LNCaP clone FGC (cell line): ENCODE results near the gene RPS27L.

ENCODE experiments used
- DNase-seq: peaks from one replicate; pipeline ENCODE4 v3.0.0-alpha.2; 2011; ENCODE audit warnings: low read depth
- H3K4me3 ChIP-seq: 2 replicates; pipeline ENCODE4 v1.5.1; 2011; ENCODE audit warnings: mild to moderate bottlenecking, low read depth, low read length, control low read depth
- TF ChIP-seq, protein P1 (sequence below): IDR thresholded peaks from 2 replicates; pipeline ENCODE4 v1.5.1; 2012; ENCODE audit warnings: mild to moderate bottlenecking; ENCODE audit not compliant: control insufficient read depth, insufficient read depth; ENCODE audit errors: extremely low read depth

RPS27L gene

DNA sequence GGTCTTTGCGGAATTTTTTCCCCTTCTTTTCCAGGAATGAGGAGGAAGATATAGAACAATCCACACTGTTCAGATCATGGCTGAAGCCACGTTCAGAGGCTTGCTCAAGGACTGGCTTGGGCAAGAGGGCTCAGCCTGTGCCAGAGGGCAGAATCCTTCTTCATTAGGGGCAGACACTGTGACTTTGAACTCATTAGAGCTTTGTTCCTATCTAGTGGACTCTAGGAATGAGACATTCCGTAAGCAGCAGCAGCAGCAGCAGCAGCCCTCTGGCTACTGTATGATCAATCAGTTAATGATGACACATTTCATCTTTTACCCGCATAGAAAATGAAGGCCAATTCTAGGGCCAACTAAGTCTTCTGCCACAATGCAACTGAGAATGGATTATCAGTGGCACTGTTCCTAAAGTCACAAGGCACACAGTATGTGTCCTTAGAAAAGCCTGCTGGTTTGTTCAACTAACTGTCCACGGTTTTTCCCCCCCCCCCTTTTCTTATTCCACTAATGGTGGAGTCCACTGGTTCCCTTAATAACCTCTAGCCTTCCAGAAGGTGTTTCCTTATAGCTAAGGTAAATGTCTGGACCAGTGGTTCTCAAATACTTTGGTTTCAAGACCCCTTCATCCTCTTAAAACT is 30.4 kb upstream of the RPS27L start:
- DNase-seq, result no peak
- TF ChIP-seq, protein P1, sequence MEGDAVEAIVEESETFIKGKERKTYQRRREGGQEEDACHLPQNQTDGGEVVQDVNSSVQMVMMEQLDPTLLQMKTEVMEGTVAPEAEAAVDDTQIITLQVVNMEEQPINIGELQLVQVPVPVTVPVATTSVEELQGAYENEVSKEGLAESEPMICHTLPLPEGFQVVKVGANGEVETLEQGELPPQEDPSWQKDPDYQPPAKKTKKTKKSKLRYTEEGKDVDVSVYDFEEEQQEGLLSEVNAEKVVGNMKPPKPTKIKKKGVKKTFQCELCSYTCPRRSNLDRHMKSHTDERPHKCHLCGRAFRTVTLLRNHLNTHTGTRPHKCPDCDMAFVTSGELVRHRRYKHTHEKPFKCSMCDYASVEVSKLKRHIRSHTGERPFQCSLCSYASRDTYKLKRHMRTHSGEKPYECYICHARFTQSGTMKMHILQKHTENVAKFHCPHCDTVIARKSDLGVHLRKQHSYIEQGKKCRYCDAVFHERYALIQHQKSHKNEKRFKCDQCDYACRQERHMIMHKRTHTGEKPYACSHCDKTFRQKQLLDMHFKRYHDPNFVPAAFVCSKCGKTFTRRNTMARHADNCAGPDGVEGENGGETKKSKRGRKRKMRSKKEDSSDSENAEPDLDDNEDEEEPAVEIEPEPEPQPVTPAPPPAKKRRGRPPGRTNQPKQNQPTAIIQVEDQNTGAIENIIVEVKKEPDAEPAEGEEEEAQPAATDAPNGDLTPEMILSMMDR, result no peak
- H3K4me3 ChIP-seq, result no peak overlapping the region

DNA sequence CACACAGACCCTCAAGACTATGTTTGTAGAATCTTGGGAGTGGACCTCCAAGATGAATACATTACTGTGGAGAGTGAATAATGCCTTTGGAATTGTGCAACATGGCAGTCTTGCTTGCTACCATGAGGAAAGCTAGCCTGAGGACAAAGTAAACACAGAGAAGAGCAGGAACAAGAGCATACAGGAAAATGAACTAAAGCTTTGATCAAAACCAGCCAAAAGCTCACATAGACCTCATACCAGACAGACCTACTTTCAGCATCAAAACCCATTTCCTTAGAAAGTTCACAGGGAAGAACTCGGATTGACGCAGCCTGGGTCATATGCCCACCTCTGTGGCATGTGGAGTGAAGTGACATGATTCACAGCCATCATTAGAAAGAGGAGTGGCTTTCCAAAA is 28.8 kb upstream of the RPS27L start:
- no peak overlapping the region for H3K4me3 ChIP-seq
- no peak for DNase-seq
- TF ChIP-seq, protein P1, result no peak

DNA sequence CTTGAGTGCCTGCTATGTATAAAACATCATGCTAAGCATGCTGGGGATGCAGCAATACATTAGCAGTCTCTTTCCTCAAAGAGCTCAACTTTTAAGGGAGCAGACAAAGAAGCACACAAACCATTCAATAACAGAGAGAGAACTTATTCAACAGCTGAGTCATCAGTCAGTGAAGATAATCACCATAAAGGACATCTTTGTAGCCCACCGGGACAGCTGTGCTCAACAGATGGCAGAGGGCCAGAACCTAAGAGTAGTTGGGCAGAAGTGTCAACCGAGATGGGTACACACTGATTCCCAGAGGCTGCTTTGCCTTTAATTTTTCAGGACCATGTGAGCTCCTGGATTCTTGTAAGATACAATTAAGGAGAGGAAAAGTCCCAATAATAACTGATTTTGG is 27.9 kb upstream of the RPS27L start:
- TF ChIP-seq, protein P1, result no peak
- no peak overlapping the region for H3K4me3 ChIP-seq
- no peak for DNase-seq

DNA sequence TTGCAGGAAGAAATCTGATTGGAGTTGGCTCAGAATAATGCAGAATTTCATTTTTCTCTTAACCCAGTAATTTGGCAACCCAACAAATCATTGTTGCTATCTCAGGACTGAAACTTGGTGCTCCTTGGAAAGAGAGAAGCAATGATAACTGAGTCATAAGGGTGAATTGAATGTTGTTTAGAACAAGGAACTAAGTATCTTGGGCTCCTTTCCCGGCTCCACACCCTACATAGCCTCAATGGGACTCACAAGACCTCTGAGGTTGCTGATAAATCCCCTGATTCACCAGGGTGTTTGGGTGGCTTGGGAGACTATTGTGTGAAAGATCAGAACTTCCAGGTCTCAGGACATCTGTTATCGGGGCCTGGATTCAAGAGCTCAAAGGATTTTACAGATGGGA is 24.4 kb upstream of the RPS27L start:
- no peak overlapping the region for H3K4me3 ChIP-seq
- DNase-seq, result no peak
- TF ChIP-seq, protein P1, result no peak

DNA sequence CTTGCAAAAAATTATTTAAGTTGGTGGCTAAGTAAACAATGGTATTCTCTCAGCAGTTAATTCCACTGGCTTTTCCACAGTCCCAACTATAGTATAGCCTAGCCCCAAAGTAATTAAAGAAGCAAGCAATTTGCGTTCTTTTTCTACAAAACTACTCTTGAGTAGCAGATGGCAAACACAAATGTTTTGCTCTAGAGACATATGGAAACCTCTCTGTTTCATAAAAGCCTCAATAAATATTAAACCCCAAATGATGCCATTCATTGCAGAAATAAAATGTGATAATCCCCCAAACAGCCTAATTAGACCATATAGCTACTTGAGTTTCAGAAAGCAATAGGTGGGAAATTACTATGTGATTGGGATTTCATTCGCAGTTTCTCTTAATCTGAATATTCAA is 23.5 kb upstream of the RPS27L start:
- TF ChIP-seq, protein P1, result no peak
- no peak overlapping the region for H3K4me3 ChIP-seq
- no peak for DNase-seq

DNA sequence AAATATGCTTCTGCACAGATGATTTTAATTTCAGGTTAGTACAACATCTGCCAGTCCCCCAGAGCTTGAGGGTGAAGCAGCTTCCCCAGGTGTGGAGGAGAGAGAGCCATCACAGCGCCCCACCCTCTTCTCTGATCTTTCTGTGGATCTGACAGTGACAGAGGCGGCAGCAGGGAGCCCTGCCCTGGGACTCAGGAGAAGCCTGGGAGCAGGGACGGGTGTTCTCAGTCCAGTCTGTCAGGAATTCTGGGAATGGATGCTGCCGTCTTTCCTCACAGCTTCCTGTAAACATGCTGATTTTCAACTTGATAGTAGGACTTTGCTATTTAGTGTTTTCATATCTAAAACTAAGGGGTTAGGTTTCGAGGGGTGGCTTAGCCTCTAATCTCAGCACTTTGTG is 20.8 kb upstream of the RPS27L start:
- DNase-seq, result no peak
- TF ChIP-seq, protein P1, result no peak
- H3K4me3 ChIP-seq, result no peak overlapping the region

DNA sequence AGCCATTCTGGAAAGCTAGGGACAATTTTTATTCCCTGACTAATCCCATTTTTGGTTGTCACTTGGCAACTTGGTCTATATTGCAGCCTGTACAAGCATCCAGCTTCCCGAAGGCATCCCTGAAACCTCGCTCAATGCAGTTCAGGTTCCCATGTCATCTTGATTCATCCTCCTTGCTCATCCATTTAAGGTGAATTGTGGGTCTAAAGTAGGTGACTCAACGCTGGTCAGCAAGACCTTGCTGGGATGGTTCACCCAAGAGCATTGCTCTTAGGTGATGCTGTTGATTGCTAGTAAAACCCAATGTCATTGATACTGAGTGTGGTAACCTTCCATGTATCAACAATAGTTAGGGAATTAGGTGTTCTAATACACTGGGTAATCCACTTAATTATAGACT is 19.0 kb upstream of the RPS27L start:
- H3K4me3 ChIP-seq, result no peak overlapping the region
- TF ChIP-seq, protein P1, result no peak
- DNase-seq, result no peak
